ENCODE data around the gene IL6. TPM values are rescaled to one million over a fixed set of nuclear protein-coding genes. Genes with fewer than 3 reads are reported as not detected.

IL6 gene
- total and polyA plus RNA-seq, 2 donors from 2014 or later = 0.58 to 1.6 TPM

DNA sequence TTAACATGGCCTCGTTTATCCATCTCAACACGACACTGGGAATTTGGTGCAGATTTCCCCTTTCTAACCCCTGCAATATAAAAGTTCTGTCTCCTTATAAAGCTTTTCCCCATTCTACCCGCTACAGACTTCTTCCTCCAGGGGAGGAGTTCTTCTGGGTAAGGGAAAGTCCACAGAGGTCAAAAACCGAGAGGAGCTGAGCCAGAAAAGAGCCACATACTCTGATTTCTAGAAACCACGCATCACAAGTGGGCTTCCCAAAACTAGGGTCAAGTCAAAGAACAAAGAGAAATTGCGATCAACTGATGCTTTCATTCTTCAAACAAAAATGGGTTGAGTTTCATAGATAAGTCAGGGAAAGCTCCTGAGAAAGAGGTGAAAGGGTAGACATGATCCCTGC is 6.8 kb downstream of the IL6 start:
- Histone ChIP-seq H3K4me1 (ENCODE audit: control insufficient read depth in 2 of 3, insufficient read depth in 2 of 3, low read depth in 1 of 3, low read length in 3 of 3) (peaks cover 0 to 2% (median 0%) of the 10 kb centered on the region in 3 donors), H3K9me3 (ENCODE audit: control insufficient read depth in 2 of 3, insufficient read depth in 1 of 3, low read length in 3 of 3) (no peaks in the 10 kb centered on the region), H3K27me3 (ENCODE audit: control insufficient read depth, insufficient read depth, low read length) (no peaks in the 10 kb centered on the region), H3K27ac (ENCODE audit: low read depth in 2 of 2, low read length in 2 of 2) (no peak overlapping the region), H3K9ac (ENCODE audit: low read length in 3 of 3) (no peak overlapping the region), H3K4me3 (ENCODE audit: low read length in 3 of 3) (no peak overlapping the region), H3K36me3 (ENCODE audit: control insufficient read depth in 2 of 3, insufficient read depth in 3 of 3, low read length in 3 of 3) (no peaks in the 10 kb centered on the region)
- intact Hi-C loops (cut with DNase I) = no loop called here
- TF ChIP-seq, protein P1, sequence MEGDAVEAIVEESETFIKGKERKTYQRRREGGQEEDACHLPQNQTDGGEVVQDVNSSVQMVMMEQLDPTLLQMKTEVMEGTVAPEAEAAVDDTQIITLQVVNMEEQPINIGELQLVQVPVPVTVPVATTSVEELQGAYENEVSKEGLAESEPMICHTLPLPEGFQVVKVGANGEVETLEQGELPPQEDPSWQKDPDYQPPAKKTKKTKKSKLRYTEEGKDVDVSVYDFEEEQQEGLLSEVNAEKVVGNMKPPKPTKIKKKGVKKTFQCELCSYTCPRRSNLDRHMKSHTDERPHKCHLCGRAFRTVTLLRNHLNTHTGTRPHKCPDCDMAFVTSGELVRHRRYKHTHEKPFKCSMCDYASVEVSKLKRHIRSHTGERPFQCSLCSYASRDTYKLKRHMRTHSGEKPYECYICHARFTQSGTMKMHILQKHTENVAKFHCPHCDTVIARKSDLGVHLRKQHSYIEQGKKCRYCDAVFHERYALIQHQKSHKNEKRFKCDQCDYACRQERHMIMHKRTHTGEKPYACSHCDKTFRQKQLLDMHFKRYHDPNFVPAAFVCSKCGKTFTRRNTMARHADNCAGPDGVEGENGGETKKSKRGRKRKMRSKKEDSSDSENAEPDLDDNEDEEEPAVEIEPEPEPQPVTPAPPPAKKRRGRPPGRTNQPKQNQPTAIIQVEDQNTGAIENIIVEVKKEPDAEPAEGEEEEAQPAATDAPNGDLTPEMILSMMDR (IDR thresholded peaks at IDR 0.05; ENCODE audit: borderline replicate concordance, extremely low read depth, insufficient read depth) = no peak
- FAIRE-seq (no peak), DNase-seq (no peak)

- H3K4me3 ChIP-seq (ENCODE audit: low read length in 3 of 3) = no peak overlapping the region
- H3K27ac ChIP-seq (ENCODE audit: low read depth in 2 of 2, low read length in 2 of 2) = no peak overlapping the region
- H3K9me3 ChIP-seq (ENCODE audit: control insufficient read depth in 2 of 3, insufficient read depth in 1 of 3, low read length in 3 of 3) = no peaks in the 10 kb centered on the region
- DNase-seq = no peak
- H3K4me1 ChIP-seq (ENCODE audit: control insufficient read depth in 2 of 3, insufficient read depth in 2 of 3, low read depth in 1 of 3, low read length in 3 of 3) = no peaks in the 10 kb centered on the region
- intact Hi-C loops (cut with DNase I) = no loop called here
- TF ChIP-seq, protein P1 (IDR thresholded peaks at IDR 0.05; ENCODE audit: borderline replicate concordance, extremely low read depth, insufficient read depth) = no peak
- H3K36me3 ChIP-seq (ENCODE audit: control insufficient read depth in 2 of 3, insufficient read depth in 3 of 3, low read length in 3 of 3) = no peaks in the 10 kb centered on the region
- H3K27me3 ChIP-seq (ENCODE audit: control insufficient read depth, insufficient read depth, low read length) = no peaks in the 10 kb centered on the region
- FAIRE-seq = no peak
- no peak overlapping the region for H3K9ac ChIP-seq (ENCODE audit: low read length in 3 of 3)
Observed at GRCh38 chr7:22743014-22743413, 16.0 kb downstream of the IL6 start.

DNA sequence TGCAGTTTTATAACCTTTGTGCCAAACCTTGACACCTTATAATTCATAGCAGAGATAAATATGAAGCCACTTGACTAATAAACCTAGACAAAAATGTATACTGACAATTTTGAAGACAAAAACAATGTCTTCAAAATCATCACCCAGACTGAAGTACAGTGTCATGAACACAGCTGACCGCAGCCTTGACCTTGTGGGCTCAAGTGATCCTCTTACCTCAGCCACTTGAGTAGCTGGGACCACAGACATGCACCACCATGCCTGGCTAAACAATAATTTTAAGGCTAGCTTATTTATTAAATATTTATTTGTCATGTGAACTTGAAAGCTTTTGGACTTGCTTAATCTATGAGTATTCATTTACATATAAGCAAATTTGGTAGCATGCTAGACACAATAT is 24.3 kb downstream of the IL6 start:
- H3K36me3 ChIP-seq (ENCODE audit: control insufficient read depth in 2 of 3, insufficient read depth in 3 of 3, low read length in 3 of 3) = no peaks in the 10 kb centered on the region
- FAIRE-seq = no peak
- no peak overlapping the region for H3K4me3 ChIP-seq (ENCODE audit: low read length in 3 of 3)
- H3K4me1 ChIP-seq (ENCODE audit: control insufficient read depth in 2 of 3, insufficient read depth in 2 of 3, low read depth in 1 of 3, low read length in 3 of 3) = no peaks in the 10 kb centered on the region
- no peak overlapping the region for H3K27ac ChIP-seq (ENCODE audit: low read depth in 2 of 2, low read length in 2 of 2)
- H3K9ac ChIP-seq (ENCODE audit: low read length in 3 of 3) = no peak overlapping the region
- no peak for DNase-seq
- no peaks in the 10 kb centered on the region for H3K9me3 ChIP-seq (ENCODE audit: control insufficient read depth in 2 of 3, insufficient read depth in 1 of 3, low read length in 3 of 3)
- intact Hi-C loops (cut with DNase I) = no loop called here
- TF ChIP-seq, protein P1 (IDR thresholded peaks at IDR 0.05; ENCODE audit: borderline replicate concordance, extremely low read depth, insufficient read depth) = no peak
- H3K27me3 ChIP-seq (ENCODE audit: control insufficient read depth, insufficient read depth, low read length) = no peaks in the 10 kb centered on the region

GRCh38 chr7:22757338-22757994 is 30.5 kb downstream of the IL6 start:
- H3K27ac ChIP-seq (ENCODE audit: low read depth in 2 of 2, low read length in 2 of 2) = no peak overlapping the region
- DNase-seq (no peak), FAIRE-seq (no peak)
- TF ChIP-seq, protein P1 (IDR thresholded peaks at IDR 0.05; ENCODE audit: borderline replicate concordance, extremely low read depth, insufficient read depth) = no peak
- H3K9me3 ChIP-seq (ENCODE audit: control insufficient read depth in 2 of 3, insufficient read depth in 1 of 3, low read length in 3 of 3) = peaks cover 0 to 15% (median 0%) of the 10 kb centered on the region in 3 donors
- H3K4me3 ChIP-seq (ENCODE audit: low read length in 3 of 3) = no peak overlapping the region
- no peak overlapping the region for H3K9ac ChIP-seq (ENCODE audit: low read length in 3 of 3)
- no peaks in the 10 kb centered on the region for H3K36me3 ChIP-seq (ENCODE audit: control insufficient read depth in 2 of 3, insufficient read depth in 3 of 3, low read length in 3 of 3)
- intact Hi-C loops (cut with DNase I) = no loop called here
- H3K27me3 ChIP-seq (ENCODE audit: control insufficient read depth, insufficient read depth, low read length) = no peaks in the 10 kb centered on the region
- H3K4me1 ChIP-seq (ENCODE audit: control insufficient read depth in 2 of 3, insufficient read depth in 2 of 3, low read depth in 1 of 3, low read length in 3 of 3) = no peaks in the 10 kb centered on the region

All from kidney (tissue), 14 donors.